GM19463 (cell line): ENCODE results near the gene ZNF8.
A peak's percentile ranks its signal among the peaks of the same experiment; 100 is the strongest.
"Not testable (repeated sequence)": the region's sequence is repeated elsewhere in the genome, so short reads cannot be mapped to it uniquely, and the experiment has no call there.

Source experiments
- ATAC-seq: cut with Tn5 transposase; IDR thresholded peaks from one replicate; pipeline ENCODE4 v1.9.1; 2021; ENCODE audit warnings: mild to moderate bottlenecking, moderate library complexity; ENCODE audit not compliant: unreplicated experiment

The ZNF8 gene

GRCh38 chr19:58294743-58295374, 16.1 kb downstream of the ZNF8 start:
- ATAC-seq, result no peak

GRCh38 chr19:58296104-58296503, 17.3 kb downstream of the ZNF8 start:
- ATAC-seq, result no peak

GRCh38 chr19:58300620-58301019, 21.9 kb downstream of the ZNF8 start:
- no peak for ATAC-seq

GRCh38 chr19:58304255-58304654, 25.5 kb downstream of the ZNF8 start:
- ATAC-seq, result no peak

GRCh38 chr19:58304748-58305064, 26.0 kb downstream of the ZNF8 start:
- ATAC-seq, result no peak

GRCh38 chr19:58305065-58305931, 26.5 kb downstream of the ZNF8 start, which contains the start of gene ERVK3-1:
ERVK3-1 (plus strand) TSS chr19:58305377; CDS start chr19:58312169, 6,792 bp downstream.
- peak; percentile 98 for ATAC-seq

- ATAC-seq, result no peak
These were observed 27.2 kb downstream of the ZNF8 start for GRCh38 chr19:58305932-58306323.

- no peak for ATAC-seq
These were observed 29.0 kb downstream of the ZNF8 start for GRCh38 chr19:58307736-58308135.

GRCh38 chr19:58310685-58311084, 31.9 kb downstream of the ZNF8 start:
- ATAC-seq, result not testable (repeated sequence)

- no peak for ATAC-seq
These were observed 32.6 kb downstream of the ZNF8 start for GRCh38 chr19:58311345-58311865.

- ATAC-seq, result no peak
These were observed 36.8 kb downstream of the ZNF8 start for GRCh38 chr19:58315580-58315979.

GRCh38 chr19:58317476-58318072, 38.8 kb downstream of the ZNF8 start:
- ATAC-seq, result no peak

- no peak for ATAC-seq
These were observed 39.5 kb downstream of the ZNF8 start for GRCh38 chr19:58318297-58318696.

GRCh38 chr19:58319241-58319640, 40.5 kb downstream of the ZNF8 start:
- ATAC-seq, result no peak

GRCh38 chr19:58325311-58326022, 46.7 kb downstream of the ZNF8 start:
- ATAC-seq, result no peak

- ATAC-seq, result no peak
These were observed 47.8 kb downstream of the ZNF8 start for GRCh38 chr19:58326501-58326913.

- peak; percentile 91 for ATAC-seq
These were observed 48.4 kb downstream of the ZNF8 start, which contains the start of gene ZSCAN22 for GRCh38 chr19:58326914-58327726. ZSCAN22 (plus strand) TSS chr19:58326994; CDS start chr19:58334803, 7,809 bp downstream.

- no peak for ATAC-seq
These were observed 50.2 kb downstream of the ZNF8 start for GRCh38 chr19:58328999-58329398.

GRCh38 chr19:58330458-58330857, 51.7 kb downstream of the ZNF8 start:
- no peak for ATAC-seq

- no peak for ATAC-seq
These were observed 53.9 kb downstream of the ZNF8 start for GRCh38 chr19:58332697-58333096.
